HG02884 (cell line): ENCODE data around the gene CTLA4.
"Not testable (repeated sequence)": the region's sequence is repeated elsewhere in the genome, so short reads cannot be mapped to it uniquely, and the experiment has no call there.

Experiments used
- ATAC-seq: cut with Tn5 transposase; IDR thresholded peaks from one replicate; pipeline ENCODE4 v1.9.1; 2021; ENCODE audit warnings: mild to moderate bottlenecking, moderate library complexity; ENCODE audit not compliant: unreplicated experiment

CTLA4 gene

GRCh38 chr2:203855274-203855673, 12.3 kb upstream of the CTLA4 start:
- no peak for ATAC-seq

GRCh38 chr2:203857656-203858055, 9.9 kb upstream of the CTLA4 start:
- ATAC-seq: no peak

- ATAC-seq: no peak
These were observed 9.4 kb upstream of the CTLA4 start for GRCh38 chr2:203858176-203858575.

GRCh38 chr2:203859030-203859789, 8.4 kb upstream of the CTLA4 start:
- no peak for ATAC-seq

- no peak for ATAC-seq
These were observed 6.4 kb upstream of the CTLA4 start for GRCh38 chr2:203861197-203861596.

- no peak for ATAC-seq
These were observed 6.0 kb upstream of the CTLA4 start for GRCh38 chr2:203861607-203862006.

- ATAC-seq: no peak
These were observed 1.9 kb downstream of the CTLA4 start for GRCh38 chr2:203869223-203870042.

GRCh38 chr2:203870481-203870880, 2.9 kb downstream of the CTLA4 start:
- no peak for ATAC-seq

GRCh38 chr2:203870941-203871340, 3.4 kb downstream of the CTLA4 start:
- ATAC-seq: no peak

- peak; percentile 93 for ATAC-seq
These were observed 3.9 kb downstream of the CTLA4 start for GRCh38 chr2:203871371-203871983.

GRCh38 chr2:203873461-203873860, 5.9 kb downstream of the CTLA4 start:
- no peak for ATAC-seq

- no peak for ATAC-seq
These were observed 6.5 kb downstream of the CTLA4 start for GRCh38 chr2:203873921-203874631.

GRCh38 chr2:203875471-203875870, 7.9 kb downstream of the CTLA4 start:
- ATAC-seq: no peak

- ATAC-seq: no peak
These were observed 8.8 kb downstream of the CTLA4 start for GRCh38 chr2:203876328-203876727.

GRCh38 chr2:203878063-203878462, 10.5 kb downstream of the CTLA4 start:
- ATAC-seq: no peak

- ATAC-seq: no peak
These were observed 13.1 kb downstream of the CTLA4 start for GRCh38 chr2:203880557-203881125.

GRCh38 chr2:203881185-203881584, 13.6 kb downstream of the CTLA4 start:
- not testable (repeated sequence) for ATAC-seq

GRCh38 chr2:203882551-203882950, 15.0 kb downstream of the CTLA4 start:
- ATAC-seq: no peak

GRCh38 chr2:203886661-203887151, 19.1 kb downstream of the CTLA4 start:
- no peak for ATAC-seq

- no peak for ATAC-seq
These were observed 20.1 kb downstream of the CTLA4 start for GRCh38 chr2:203887677-203888076.

GRCh38 chr2:203889542-203889941, 22.0 kb downstream of the CTLA4 start:
- ATAC-seq: no peak
